Progenitor cell of endocrine pancreas (in vitro differentiated cells): ENCODE results near the gene TMC3. TPM values are rescaled to one million over a fixed set of nuclear protein-coding genes. Genes with fewer than 3 reads are reported as not detected.

ENCODE experiments used
- DNase-seq: peaks from one replicate; pipeline ENCODE4 v3.0.0; 2021; ENCODE audit warnings: low spot score; ENCODE audit not compliant: unreplicated experiment
- H3K27ac Mint-ChIP-seq: 2 replicates; pipeline ENCODE4 v1.8.0; 2021; ENCODE audit warnings: mild to moderate bottlenecking, moderate library complexity, mixed read lengths
- H3K27me3 Mint-ChIP-seq: 2 replicates; pipeline ENCODE4 v1.8.0; 2021; ENCODE audit warnings: mixed read lengths
- H3K36me3 Mint-ChIP-seq: 2 replicates; pipeline ENCODE4 v1.8.0; 2022; ENCODE audit warnings: mixed read lengths; ENCODE audit not compliant: insufficient read depth
- H3K4me1 Mint-ChIP-seq: 2 replicates; pipeline ENCODE4 v1.8.0; 2021; ENCODE audit warnings: low read depth, mixed read lengths
- H3K4me3 Mint-ChIP-seq: 2 replicates; pipeline ENCODE4 v1.8.0; 2021; ENCODE audit warnings: low read depth, mild to moderate bottlenecking, moderate library complexity, mixed read lengths
- H3K9me3 Mint-ChIP-seq: 2 replicates; pipeline ENCODE4 v1.8.0; 2021; ENCODE audit warnings: low read depth, mixed read lengths
- total RNA-seq: library from RNA; stranded (reverse); gene quantifications from 2 replicates; pipeline ENCODE4 v1.2.1, GENCODE V29; 2021
- TF ChIP-seq, protein P1 (sequence below): fragments of 200-600 bp; sonication (generic); IDR thresholded peaks from one replicate; pipeline ENCODE4 v1.5.0; 2021; ENCODE audit warnings: antibody characterized with exemption, mild to moderate bottlenecking; ENCODE audit not compliant: unreplicated experiment

Gene TMC3
- total RNA-seq, 1 donor from 2014 or later, result 0.10 TPM

GRCh38 chr15:81286621-81287121 is 87.3 kb downstream of the TMC3 start:
- no peaks in the 10 kb centered on the region for H3K4me1 Mint-ChIP-seq
- TF ChIP-seq, protein P1, sequence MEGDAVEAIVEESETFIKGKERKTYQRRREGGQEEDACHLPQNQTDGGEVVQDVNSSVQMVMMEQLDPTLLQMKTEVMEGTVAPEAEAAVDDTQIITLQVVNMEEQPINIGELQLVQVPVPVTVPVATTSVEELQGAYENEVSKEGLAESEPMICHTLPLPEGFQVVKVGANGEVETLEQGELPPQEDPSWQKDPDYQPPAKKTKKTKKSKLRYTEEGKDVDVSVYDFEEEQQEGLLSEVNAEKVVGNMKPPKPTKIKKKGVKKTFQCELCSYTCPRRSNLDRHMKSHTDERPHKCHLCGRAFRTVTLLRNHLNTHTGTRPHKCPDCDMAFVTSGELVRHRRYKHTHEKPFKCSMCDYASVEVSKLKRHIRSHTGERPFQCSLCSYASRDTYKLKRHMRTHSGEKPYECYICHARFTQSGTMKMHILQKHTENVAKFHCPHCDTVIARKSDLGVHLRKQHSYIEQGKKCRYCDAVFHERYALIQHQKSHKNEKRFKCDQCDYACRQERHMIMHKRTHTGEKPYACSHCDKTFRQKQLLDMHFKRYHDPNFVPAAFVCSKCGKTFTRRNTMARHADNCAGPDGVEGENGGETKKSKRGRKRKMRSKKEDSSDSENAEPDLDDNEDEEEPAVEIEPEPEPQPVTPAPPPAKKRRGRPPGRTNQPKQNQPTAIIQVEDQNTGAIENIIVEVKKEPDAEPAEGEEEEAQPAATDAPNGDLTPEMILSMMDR, result no peak
- no peak for DNase-seq
- H3K27ac Mint-ChIP-seq, result no peak overlapping the region
- no peaks in the 10 kb centered on the region for H3K9me3 Mint-ChIP-seq
- no peaks in the 10 kb centered on the region for H3K36me3 Mint-ChIP-seq
- H3K27me3 Mint-ChIP-seq, result peaks cover 5% of the 10 kb centered on the region
- no peak overlapping the region for H3K4me3 Mint-ChIP-seq

DNA sequence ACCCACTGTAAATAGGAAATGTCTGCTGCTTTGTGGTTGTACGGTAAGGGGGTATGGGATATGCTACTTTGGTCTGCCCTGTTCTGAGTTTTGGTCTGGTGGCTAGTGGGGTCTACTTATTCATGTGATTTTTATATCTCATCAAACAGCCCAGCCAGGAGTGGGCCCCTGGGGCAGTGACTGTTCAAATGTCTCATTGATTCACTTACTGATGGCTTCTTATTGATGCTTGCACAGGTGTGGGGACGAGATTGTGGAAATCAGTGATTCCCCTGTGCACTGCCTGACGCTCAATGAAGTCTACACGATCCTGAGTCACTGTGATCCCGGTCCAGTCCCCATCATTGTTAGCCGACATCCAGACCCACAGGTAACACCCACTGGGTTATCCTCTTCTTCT is 88.6 kb downstream of the TMC3 start:
- no peaks in the 10 kb centered on the region for H3K4me1 Mint-ChIP-seq
- H3K27me3 Mint-ChIP-seq, result peaks cover 8% of the 10 kb centered on the region
- no peak overlapping the region for H3K27ac Mint-ChIP-seq
- H3K9me3 Mint-ChIP-seq, result no peaks in the 10 kb centered on the region
- no peak overlapping the region for H3K4me3 Mint-ChIP-seq
- H3K36me3 Mint-ChIP-seq, result no peaks in the 10 kb centered on the region
- DNase-seq, result no peak
- TF ChIP-seq, protein P1, result no peak

GRCh38 chr15:81284256-81285031 is 89.6 kb downstream of the TMC3 start:
- no peak overlapping the region for H3K27ac Mint-ChIP-seq
- H3K4me3 Mint-ChIP-seq, result no peak overlapping the region
- TF ChIP-seq, protein P1, result no peak

DNA sequence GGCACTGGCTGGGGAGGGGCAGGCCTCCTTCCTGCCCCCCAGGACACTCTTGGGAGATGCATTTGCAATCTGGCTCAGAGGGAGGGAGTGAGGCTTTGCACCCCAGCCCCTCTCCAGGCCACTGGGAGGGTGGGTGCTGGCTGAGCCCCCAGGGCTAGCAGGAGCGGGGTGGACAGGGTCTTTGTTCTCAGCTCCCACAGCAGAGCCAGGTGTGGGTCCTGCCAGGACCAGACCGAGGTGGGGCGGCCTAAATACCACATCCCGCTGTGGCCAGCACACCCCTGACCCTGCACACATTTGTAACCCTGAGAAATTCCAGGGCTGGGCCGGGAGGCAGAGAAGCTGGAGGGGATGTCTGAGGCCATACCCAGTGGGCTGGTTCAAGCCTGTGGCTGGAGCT is 91.1 kb downstream of the TMC3 start:
- H3K4me3 Mint-ChIP-seq, result no peak overlapping the region
- no peaks in the 10 kb centered on the region for H3K9me3 Mint-ChIP-seq
- no peak overlapping the region for H3K27ac Mint-ChIP-seq
- no peaks in the 10 kb centered on the region for H3K36me3 Mint-ChIP-seq
- DNase-seq, result no peak
- TF ChIP-seq, protein P1, result no peak
- H3K4me1 Mint-ChIP-seq, result no peaks in the 10 kb centered on the region
- H3K27me3 Mint-ChIP-seq, result peaks cover 11% of the 10 kb centered on the region

More at GRCh38 chr15:81284256-81285031, 89.6 kb downstream of the TMC3 start:
- DNase-seq, result no peak
- Mint-ChIP-seq H3K27me3 (peaks cover 11% of the 10 kb centered on the region), H3K36me3 (no peaks in the 10 kb centered on the region), H3K9me3 (no peaks in the 10 kb centered on the region), H3K4me1 (no peaks in the 10 kb centered on the region)

GRCh38 chr15:81282606-81282895 is 91.5 kb downstream of the TMC3 start:
- TF ChIP-seq, protein P1, result no peak
- Mint-ChIP-seq H3K4me3 (no peak overlapping the region), H3K27me3 (peaks cover 11% of the 10 kb centered on the region), H3K27ac (no peak overlapping the region), H3K4me1 (no peaks in the 10 kb centered on the region), H3K36me3 (no peaks in the 10 kb centered on the region), H3K9me3 (no peaks in the 10 kb centered on the region)
- DNase-seq, result no peak
